Adrenal gland (tissue), 5 donors: ENCODE results near the gene RNF141.

Experiments
- POLR2A ChIP-seq, 2 donors: fragments of 450-650 bp; IDR thresholded peaks; one replicate each; pipeline ENCODE4 v1.6.1; 2017; ENCODE audit warnings: antibody characterized with exemption in 2 of 2, mild to moderate bottlenecking in 2 of 2, moderate library complexity in 1 of 2
- TF ChIP-seq, protein P1 (sequence below), 6 experiments: fragments of 450-650 bp in 4 of 6; fragments of 200-600 bp in 2 of 6; sonication (generic) in 1 of 6; IDR thresholded peaks; 1 replicate in 5 of 6; 2 replicates in 1 of 6; pipeline versions ENCODE4 v1.5.1 to v1.8.0; 2016 to 2021; ENCODE audit warnings: antibody characterized with exemption in 6 of 6, mild to moderate bottlenecking in 2 of 6, moderate library complexity in 1 of 6
- donor health status: DM: no; HTN: no; CAD: no.

DNA sequence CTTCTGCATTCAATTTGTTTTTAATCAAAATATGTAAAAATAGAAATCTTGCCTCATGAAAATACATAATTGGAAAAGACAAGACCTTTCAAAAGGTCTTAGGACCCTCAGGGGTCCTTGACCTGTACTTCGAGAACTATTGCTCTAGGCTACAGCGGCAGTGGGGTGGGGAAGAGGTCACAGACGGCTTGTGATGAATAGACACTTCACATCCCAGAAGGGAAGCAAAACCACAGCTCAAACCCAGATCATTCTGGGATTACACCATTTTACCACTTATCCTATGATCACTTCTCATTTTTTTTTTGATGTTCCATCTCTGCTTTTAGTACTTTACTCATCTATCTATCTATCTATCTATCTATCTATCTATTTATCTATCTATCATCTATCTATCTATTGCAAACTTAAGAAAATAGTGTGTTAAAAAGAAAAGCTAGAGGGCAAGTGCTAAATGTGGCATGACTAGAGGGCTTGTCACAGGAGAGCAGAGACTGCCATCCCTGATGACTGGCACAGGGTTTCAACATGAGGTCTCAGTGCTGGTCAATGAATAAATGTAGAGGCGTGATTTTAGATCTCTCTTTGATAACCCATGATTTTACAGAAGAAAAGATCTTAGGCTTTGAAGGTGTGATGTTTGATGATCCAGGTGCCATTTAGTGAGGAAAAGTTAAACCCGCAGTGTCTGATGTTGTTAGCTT is 37.1 kb downstream of the RNF141 start:
- TF ChIP-seq, protein P1, sequence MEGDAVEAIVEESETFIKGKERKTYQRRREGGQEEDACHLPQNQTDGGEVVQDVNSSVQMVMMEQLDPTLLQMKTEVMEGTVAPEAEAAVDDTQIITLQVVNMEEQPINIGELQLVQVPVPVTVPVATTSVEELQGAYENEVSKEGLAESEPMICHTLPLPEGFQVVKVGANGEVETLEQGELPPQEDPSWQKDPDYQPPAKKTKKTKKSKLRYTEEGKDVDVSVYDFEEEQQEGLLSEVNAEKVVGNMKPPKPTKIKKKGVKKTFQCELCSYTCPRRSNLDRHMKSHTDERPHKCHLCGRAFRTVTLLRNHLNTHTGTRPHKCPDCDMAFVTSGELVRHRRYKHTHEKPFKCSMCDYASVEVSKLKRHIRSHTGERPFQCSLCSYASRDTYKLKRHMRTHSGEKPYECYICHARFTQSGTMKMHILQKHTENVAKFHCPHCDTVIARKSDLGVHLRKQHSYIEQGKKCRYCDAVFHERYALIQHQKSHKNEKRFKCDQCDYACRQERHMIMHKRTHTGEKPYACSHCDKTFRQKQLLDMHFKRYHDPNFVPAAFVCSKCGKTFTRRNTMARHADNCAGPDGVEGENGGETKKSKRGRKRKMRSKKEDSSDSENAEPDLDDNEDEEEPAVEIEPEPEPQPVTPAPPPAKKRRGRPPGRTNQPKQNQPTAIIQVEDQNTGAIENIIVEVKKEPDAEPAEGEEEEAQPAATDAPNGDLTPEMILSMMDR (IDR thresholded peaks at IDR 0.05) = no peak
- TF ChIP-seq POLR2A (IDR thresholded peaks at IDR 0.05) = no peak
